Neural progenitor cell (in vitro differentiated cells): ENCODE results near the gene PRF1. TPM values are rescaled to one million over a fixed set of nuclear protein-coding genes. Genes with fewer than 3 reads are reported as not detected.
A peak's percentile ranks its signal among the peaks of the same experiment; 100 is the strongest.

Experiments
- DNase-seq: peaks from one replicate; pipeline ENCODE4 v3.0.0-alpha.2; 2016; ENCODE audit warnings: low spot score
- H2AFZ ChIP-seq: fragments of 200-600 bp; sonication (generic); replicated peaks from 2 replicates; pipeline ENCODE4 v1.6.1; 2016; ENCODE audit warnings: antibody characterized with exemption
- H3F3A ChIP-seq: fragments of 200-600 bp; sonication (generic); 2 replicates; pipeline ENCODE4 v1.6.1; 2016; ENCODE audit warnings: antibody characterized with exemption, low read depth
- H3K27ac ChIP-seq: fragments of 200-600 bp; sonication (generic); 2 replicates; pipeline ENCODE4 v1.5.1; 2016; ENCODE audit warnings: mild to moderate bottlenecking
- H3K27me3 ChIP-seq: fragments of 200-600 bp; sonication (generic); 2 replicates; pipeline ENCODE4 v1.6.1; 2016; ENCODE audit warnings: mild to moderate bottlenecking, moderate library complexity
- H3K36me3 ChIP-seq: fragments of 200-600 bp; sonication (generic); 2 replicates; pipeline ENCODE4 v1.5.1; 2016
- H3K4me1 ChIP-seq: fragments of 200-600 bp; sonication (generic); 2 replicates; pipeline ENCODE4 v1.6.1; 2016; ENCODE audit warnings: mixed run types
- H3K4me2 ChIP-seq: fragments of 200-600 bp; sonication (generic); 2 replicates; pipeline ENCODE4 v1.6.1; 2016
- H3K4me3 ChIP-seq: fragments of 200-600 bp; sonication (generic); 2 replicates; pipeline ENCODE4 v1.5.1; 2016
- H3K79me2 ChIP-seq: fragments of 200-600 bp; sonication (generic); 2 replicates; pipeline ENCODE4 v1.6.1; 2016; ENCODE audit warnings: low read depth
- H3K9ac ChIP-seq: fragments of 200-600 bp; sonication (generic); 2 replicates; pipeline ENCODE4 v1.6.1; 2016
- H3K9me3 ChIP-seq: fragments of 200-600 bp; sonication (generic); 2 replicates; pipeline ENCODE4 v1.5.1; 2016; ENCODE audit warnings: low read depth
- H4K20me1 ChIP-seq: fragments of 200-600 bp; sonication (generic); 2 replicates; pipeline ENCODE4 v1.6.1; 2016; ENCODE audit warnings: low read depth
- H3K27ac Mint-ChIP-seq: 3 replicates; pipeline ENCODE4 v1.8.0; 2021; ENCODE audit warnings: mixed read lengths
- H3K27me3 Mint-ChIP-seq: 2 replicates; pipeline ENCODE4 v1.8.0; 2022; ENCODE audit warnings: low read depth, mild to moderate bottlenecking, inconsistent platforms, moderate library complexity, mixed read lengths; ENCODE audit not compliant: insufficient read depth
- H3K36me3 Mint-ChIP-seq: 3 replicates; pipeline ENCODE4 v1.8.0; 2021; ENCODE audit warnings: mixed read lengths
- H3K4me1 Mint-ChIP-seq: 3 replicates; pipeline ENCODE4 v1.8.0; 2021; ENCODE audit warnings: mixed read lengths
- H3K4me3 Mint-ChIP-seq: 3 replicates; pipeline ENCODE4 v1.8.0; 2021; ENCODE audit warnings: mild to moderate bottlenecking, moderate library complexity, mixed read lengths
- H3K9me3 Mint-ChIP-seq: 3 replicates; pipeline ENCODE4 v1.8.0; 2020; ENCODE audit warnings: mixed read lengths
- CTCF ChIP-seq: fragments of 200-600 bp; sonication (generic); IDR thresholded peaks from 2 replicates; pipeline ENCODE4 v1.5.1; 2017; ENCODE audit warnings: antibody characterized with exemption, mild to moderate bottlenecking
- EZH2 ChIP-seq: fragments of 200-600 bp; sonication (generic); IDR thresholded peaks from 2 replicates; pipeline ENCODE4 v1.6.1; 2017; ENCODE audit warnings: antibody characterized with exemption, mild to moderate bottlenecking, moderate library complexity
- EZH2phosphoT487 ChIP-seq: fragments of 200-600 bp; sonication (generic); IDR thresholded peaks from 2 replicates; pipeline ENCODE4 v1.6.1; 2017; ENCODE audit warnings: antibody characterized with exemption
- total RNA-seq: library from RNA; depleted of rRNA; stranded (reverse); fragments of >200 nt; gene quantifications from 2 replicates; pipeline ENCODE4 v1.2.3, GENCODE V29; 2015; ENCODE audit warnings: low replicate concordance

PRF1 gene
- total RNA-seq, 1 donor from 2014 or later, result not detected

DNA sequence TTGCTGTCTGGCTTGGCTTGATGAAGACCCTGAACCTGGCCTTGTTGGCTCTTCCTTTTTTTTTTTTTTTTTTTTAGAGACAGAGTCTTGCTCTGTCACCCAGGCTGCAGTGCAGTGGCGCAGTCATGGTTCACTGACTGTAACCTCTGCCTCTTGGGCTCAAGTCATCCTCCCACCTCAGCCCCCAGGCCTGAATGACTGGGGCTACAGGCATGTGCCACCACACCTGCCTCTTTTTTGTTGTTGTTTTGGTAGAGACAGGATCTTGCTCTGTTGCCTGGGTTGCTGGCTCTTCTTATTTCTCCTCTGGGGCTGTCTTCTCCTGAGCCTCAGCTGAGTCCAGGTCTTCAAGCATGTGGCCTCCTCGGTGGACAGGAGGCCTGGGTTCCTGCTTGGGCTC lies 44.7 kb downstream of the PRF1 start:
- H3K36me3 ChIP-seq, result no peaks in the 10 kb centered on the region
- H3K9me3 Mint-ChIP-seq, result no peaks in the 10 kb centered on the region
- no peaks in the 10 kb centered on the region for H3K27me3 ChIP-seq
- H2AFZ ChIP-seq, result no peak overlapping the region
- no peak overlapping the region for H3K27ac ChIP-seq
- DNase-seq, result no peak
- no peak overlapping the region for H3K4me3 Mint-ChIP-seq
- no peaks in the 10 kb centered on the region for H3K9me3 ChIP-seq
- H3K79me2 ChIP-seq, result no peaks in the 10 kb centered on the region
- peaks cover 10% of the 10 kb centered on the region for H3K4me1 ChIP-seq
- TF ChIP-seq EZH2phosphoT487, result no peak
- no peak for TF ChIP-seq EZH2
- H3K27ac Mint-ChIP-seq, result peak overlapping the region; percentile 80
- H3K4me2 ChIP-seq, result no peak overlapping the region
- H3F3A ChIP-seq, result no peaks in the 10 kb centered on the region
- H3K27me3 Mint-ChIP-seq, result no peaks in the 10 kb centered on the region
- H3K4me3 ChIP-seq, result no peak overlapping the region
- H4K20me1 ChIP-seq, result no peaks in the 10 kb centered on the region
- H3K36me3 Mint-ChIP-seq, result no peaks in the 10 kb centered on the region
- no peak overlapping the region for H3K9ac ChIP-seq
- peaks cover 32% of the 10 kb centered on the region for H3K4me1 Mint-ChIP-seq

DNA sequence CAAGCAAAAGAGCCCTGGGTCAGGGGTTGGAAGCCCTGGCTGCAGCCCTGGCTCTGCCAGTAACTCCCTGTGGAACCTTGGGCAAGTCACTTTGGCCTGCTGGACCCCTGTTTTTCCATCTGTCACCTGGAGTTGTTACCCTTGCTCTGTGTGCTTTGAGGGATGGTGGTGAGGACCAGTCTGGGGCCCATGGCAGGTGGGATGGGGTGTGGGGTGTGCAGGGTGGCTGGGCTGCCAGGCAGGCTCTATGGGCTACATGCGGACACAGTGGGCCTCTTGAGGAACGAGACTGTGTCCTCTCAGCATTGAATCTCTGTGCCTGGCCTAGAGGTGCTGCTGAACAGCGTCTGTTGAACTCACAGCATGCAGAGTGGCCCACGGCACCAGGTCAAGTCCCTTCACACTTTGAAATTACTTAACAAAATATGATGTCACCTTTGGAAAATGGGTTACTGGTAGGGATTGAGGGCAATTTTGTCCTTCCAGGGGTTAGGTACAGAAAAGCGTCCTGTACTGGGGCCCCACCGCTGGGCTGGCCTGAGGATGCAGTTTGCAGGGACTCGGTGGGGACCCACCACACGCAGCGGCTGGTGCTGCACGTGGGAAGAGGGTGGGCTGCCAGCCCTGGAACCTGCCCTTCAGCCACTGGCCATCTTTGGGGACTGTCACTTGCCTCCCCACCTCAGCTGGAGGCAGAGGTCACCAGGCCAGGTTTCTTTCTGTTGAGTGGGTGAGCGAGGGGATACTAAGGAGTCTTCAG lies 45.3 kb downstream of the PRF1 start:
- no peak overlapping the region for H2AFZ ChIP-seq

GRCh38 chr10:70555371-70555770 lies 47.2 kb downstream of the PRF1 start:
- no peaks in the 10 kb centered on the region for H4K20me1 ChIP-seq
- no peak overlapping the region for H3K4me3 Mint-ChIP-seq
- no peaks in the 10 kb centered on the region for H3F3A ChIP-seq
- no peaks in the 10 kb centered on the region for H3K36me3 ChIP-seq
- no peak overlapping the region for H3K27ac Mint-ChIP-seq
- H3K27me3 ChIP-seq, result no peaks in the 10 kb centered on the region
- H3K36me3 Mint-ChIP-seq, result no peaks in the 10 kb centered on the region
- peaks cover 23% of the 10 kb centered on the region for H3K4me1 Mint-ChIP-seq
- no peak overlapping the region for H3K4me2 ChIP-seq
- no peak overlapping the region for H3K9ac ChIP-seq
- no peak overlapping the region for H2AFZ ChIP-seq
- H3K27ac ChIP-seq, result no peak overlapping the region
- TF ChIP-seq CTCF, result no peak
- TF ChIP-seq EZH2, result no peak
- no peak for TF ChIP-seq EZH2phosphoT487
- H3K79me2 ChIP-seq, result no peaks in the 10 kb centered on the region
- no peaks in the 10 kb centered on the region for H3K9me3 Mint-ChIP-seq
- no peak overlapping the region for H3K4me3 ChIP-seq
- peaks cover 10% of the 10 kb centered on the region for H3K4me1 ChIP-seq
- H3K9me3 ChIP-seq, result no peaks in the 10 kb centered on the region
- H3K27me3 Mint-ChIP-seq, result no peaks in the 10 kb centered on the region
- no peak for DNase-seq

More for the DNA sequence above, 45.3 kb downstream of the PRF1 start:
- H4K20me1 ChIP-seq, result no peaks in the 10 kb centered on the region
- H3K9me3 ChIP-seq, result no peaks in the 10 kb centered on the region
- H3K27ac ChIP-seq, result no peak overlapping the region
- H3K79me2 ChIP-seq, result no peaks in the 10 kb centered on the region
- peaks cover 30% of the 10 kb centered on the region for H3K4me1 Mint-ChIP-seq
- no peak overlapping the region for H3K4me3 Mint-ChIP-seq
- H3K4me2 ChIP-seq, result no peak overlapping the region
- H3K36me3 Mint-ChIP-seq, result no peaks in the 10 kb centered on the region
- no peak overlapping the region for H3K27ac Mint-ChIP-seq
- no peak overlapping the region for H3K9ac ChIP-seq
- no peaks in the 10 kb centered on the region for H3K27me3 ChIP-seq
- no peaks in the 10 kb centered on the region for H3K27me3 Mint-ChIP-seq
- no peaks in the 10 kb centered on the region for H3K36me3 ChIP-seq
- no peak overlapping the region for H3K4me3 ChIP-seq
- peaks cover 10% of the 10 kb centered on the region for H3K4me1 ChIP-seq
- no peak for TF ChIP-seq CTCF
- TF ChIP-seq EZH2, result no peak
- no peak for TF ChIP-seq EZH2phosphoT487
- no peaks in the 10 kb centered on the region for H3F3A ChIP-seq
- no peaks in the 10 kb centered on the region for H3K9me3 Mint-ChIP-seq
- DNase-seq, result no peak

GRCh38 chr10:70552586-70552985 lies 50.0 kb downstream of the PRF1 start:
- H3K27ac Mint-ChIP-seq, result no peak overlapping the region
- H2AFZ ChIP-seq, result no peak overlapping the region
- no peaks in the 10 kb centered on the region for H4K20me1 ChIP-seq
- no peaks in the 10 kb centered on the region for H3K4me1 ChIP-seq
- H3K4me2 ChIP-seq, result no peak overlapping the region
- H3F3A ChIP-seq, result no peaks in the 10 kb centered on the region
- H3K27me3 ChIP-seq, result no peaks in the 10 kb centered on the region
- no peaks in the 10 kb centered on the region for H3K9me3 ChIP-seq
- H3K36me3 Mint-ChIP-seq, result no peaks in the 10 kb centered on the region
- no peak for TF ChIP-seq CTCF
- no peak for TF ChIP-seq EZH2
- TF ChIP-seq EZH2phosphoT487, result no peak
- no peak for DNase-seq
- no peaks in the 10 kb centered on the region for H3K36me3 ChIP-seq
- H3K79me2 ChIP-seq, result no peaks in the 10 kb centered on the region
- no peak overlapping the region for H3K4me3 Mint-ChIP-seq
- H3K27ac ChIP-seq, result no peak overlapping the region
- no peak overlapping the region for H3K4me3 ChIP-seq
- H3K9ac ChIP-seq, result no peak overlapping the region
- no peaks in the 10 kb centered on the region for H3K9me3 Mint-ChIP-seq
- H3K4me1 Mint-ChIP-seq, result peaks cover 8% of the 10 kb centered on the region
- no peaks in the 10 kb centered on the region for H3K27me3 Mint-ChIP-seq
